ENCODE data around the gene PSMD2. TPM values are rescaled to one million over a fixed set of nuclear protein-coding genes. Genes with fewer than 3 reads are reported as not detected.

PSMD2 gene
- total and polyA plus RNA-seq, 10 of the 15 experiments (the other 5 are each of a cell fraction or from before 2014, with no cell fraction given), result 103 to 515 (median 197) TPM

- TF ChIP-seq, protein P1, sequence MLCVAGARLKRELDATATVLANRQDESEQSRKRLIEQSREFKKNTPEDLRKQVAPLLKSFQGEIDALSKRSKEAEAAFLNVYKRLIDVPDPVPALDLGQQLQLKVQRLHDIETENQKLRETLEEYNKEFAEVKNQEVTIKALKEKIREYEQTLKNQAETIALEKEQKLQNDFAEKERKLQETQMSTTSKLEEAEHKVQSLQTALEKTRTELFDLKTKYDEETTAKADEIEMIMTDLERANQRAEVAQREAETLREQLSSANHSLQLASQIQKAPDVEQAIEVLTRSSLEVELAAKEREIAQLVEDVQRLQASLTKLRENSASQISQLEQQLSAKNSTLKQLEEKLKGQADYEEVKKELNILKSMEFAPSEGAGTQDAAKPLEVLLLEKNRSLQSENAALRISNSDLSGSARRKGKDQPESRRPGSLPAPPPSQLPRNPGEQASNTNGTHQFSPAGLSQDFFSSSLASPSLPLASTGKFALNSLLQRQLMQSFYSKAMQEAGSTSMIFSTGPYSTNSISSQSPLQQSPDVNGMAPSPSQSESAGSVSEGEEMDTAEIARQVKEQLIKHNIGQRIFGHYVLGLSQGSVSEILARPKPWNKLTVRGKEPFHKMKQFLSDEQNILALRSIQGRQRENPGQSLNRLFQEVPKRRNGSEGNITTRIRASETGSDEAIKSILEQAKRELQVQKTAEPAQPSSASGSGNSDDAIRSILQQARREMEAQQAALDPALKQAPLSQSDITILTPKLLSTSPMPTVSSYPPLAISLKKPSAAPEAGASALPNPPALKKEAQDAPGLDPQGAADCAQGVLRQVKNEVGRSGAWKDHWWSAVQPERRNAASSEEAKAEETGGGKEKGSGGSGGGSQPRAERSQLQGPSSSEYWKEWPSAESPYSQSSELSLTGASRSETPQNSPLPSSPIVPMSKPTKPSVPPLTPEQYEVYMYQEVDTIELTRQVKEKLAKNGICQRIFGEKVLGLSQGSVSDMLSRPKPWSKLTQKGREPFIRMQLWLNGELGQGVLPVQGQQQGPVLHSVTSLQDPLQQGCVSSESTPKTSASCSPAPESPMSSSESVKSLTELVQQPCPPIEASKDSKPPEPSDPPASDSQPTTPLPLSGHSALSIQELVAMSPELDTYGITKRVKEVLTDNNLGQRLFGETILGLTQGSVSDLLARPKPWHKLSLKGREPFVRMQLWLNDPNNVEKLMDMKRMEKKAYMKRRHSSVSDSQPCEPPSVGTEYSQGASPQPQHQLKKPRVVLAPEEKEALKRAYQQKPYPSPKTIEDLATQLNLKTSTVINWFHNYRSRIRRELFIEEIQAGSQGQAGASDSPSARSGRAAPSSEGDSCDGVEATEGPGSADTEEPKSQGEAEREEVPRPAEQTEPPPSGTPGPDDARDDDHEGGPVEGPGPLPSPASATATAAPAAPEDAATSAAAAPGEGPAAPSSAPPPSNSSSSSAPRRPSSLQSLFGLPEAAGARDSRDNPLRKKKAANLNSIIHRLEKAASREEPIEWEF (IDR thresholded peaks at IDR 0.05; ENCODE audit: insufficient replicate concordance, low read depth, low read length), result no peak
- TF ChIP-seq RAD51 (IDR thresholded peaks at IDR 0.05) (no peak), PAX8 (IDR thresholded peaks at IDR 0.05) (no peak), SIX5 (IDR thresholded peaks at IDR 0.05; ENCODE audit: low read depth, low read length, severe bottlenecking) (no peak), POLR2AphosphoS5 (IDR thresholded peaks at IDR 0.05; ENCODE audit: low read length) (no peak), GATAD2B (conservative IDR thresholded peaks at IDR 0.05; ENCODE audit: low read depth) (no peak), CREM (IDR thresholded peaks at IDR 0.05; ENCODE audit: low read depth) (no peak)
Measured at GRCh38 chr3:184350618-184351017, 51.6 kb downstream of the PSMD2 start (continued).

GRCh38 chr3:184351511-184352148 is 52.6 kb downstream of the PSMD2 start:
- intact Hi-C loops (cut with micrococcal nuclease; ENCODE audit: unreplicated experiment) (no loop called here), in situ Hi-C loops (cut with MboI) (no loop called here)
- BruUV-seq (replicated peaks), result no TSS peak
- FAIRE-seq, result no peak
- H3K4me3 ChIP-seq, result no peak overlapping the region
- ChIA-PET SMC1A (ENCODE audit: uncharacterized antibody, unreplicated experiment) (no interaction called here), RAD21 (ENCODE audit: unreplicated experiment) (no interaction called here), POLR2A (no interaction called here), CTCF (interaction anchor here (0.6 to 3.7 kb wide), 2 partner anchors 19 to 165 kb away, joined by 3 to 16 read pairs; no protein-coding TSS in a partner anchor)
- no peaks in the 10 kb centered on the region for H4K20me1 ChIP-seq (ENCODE audit: control insufficient read depth, insufficient read depth)
- no peaks in the 10 kb centered on the region for H3K4me1 ChIP-seq (ENCODE audit: control insufficient read depth, insufficient read depth, low read length)
- H3K27me3 ChIP-seq (replicated peaks in 1 of 2; ENCODE audit: control insufficient read depth in 2 of 2, insufficient read depth in 2 of 2, low read length in 1 of 2), result no peaks in the 10 kb centered on the region
- H3K79me2 ChIP-seq (ENCODE audit: control insufficient read depth, insufficient read depth, low read length), result no peaks in the 10 kb centered on the region
- no peak for DNase-seq (ENCODE audit: low read depth, low spot score)
- WGBS (ENCODE audit: insufficient coverage, insufficient replicate concordance, low lambda C conversion rate, missing lambda C conversion rate), result 45% methylated on average over 9 of the region's 9 CpGs
- no peak overlapping the region for H3K9ac ChIP-seq (ENCODE audit: control insufficient read depth, insufficient read depth, low read length)
- ATAC-seq, result no peak
- no peaks in the 10 kb centered on the region for H3K36me3 ChIP-seq (ENCODE audit: control insufficient read depth in 2 of 2, insufficient read depth in 2 of 2, low read length in 1 of 2)
- no peak overlapping the region for H3K27ac ChIP-seq (ENCODE audit: control insufficient read depth, insufficient read depth)
- H3K9me3 ChIP-seq (replicated peaks; ENCODE audit: control insufficient read depth, insufficient read depth, low read length), result no peaks in the 10 kb centered on the region
- no peak overlapping the region for H3K4me2 ChIP-seq (ENCODE audit: control insufficient read depth, insufficient read depth)
- no peak overlapping the region for H2AFZ ChIP-seq (ENCODE audit: control insufficient read depth, low read depth, low read length)
- TF ChIP-seq PAX5 (IDR thresholded peaks at IDR 0.05; ENCODE audit: borderline replicate concordance, low read depth, low read length) (no peak), RBBP5 (conservative IDR thresholded peaks at IDR 0.05) (no peak), DPF2 (IDR thresholded peaks at IDR 0.05) (no peak), ZZZ3 (IDR thresholded peaks at IDR 0.05; ENCODE audit: control insufficient read depth, insufficient read length, low read depth) (no peak), ETV6 (conservative IDR thresholded peaks at IDR 0.05 in 1 of 2, IDR thresholded peaks at IDR 0.05 in 1 of 2; ENCODE audit: borderline replicate concordance in 1 of 2, low read depth in 1 of 2) (no peak), POLR2AphosphoS2 (IDR thresholded peaks at IDR 0.05; ENCODE audit: low read depth, low read length) (no peak)
- TF ChIP-seq, protein P1 (IDR thresholded peaks at IDR 0.05; ENCODE audit: insufficient replicate concordance, low read depth, low read length), result no peak

All from GM12878 (cell line).